PC-3 (cell line): ENCODE results near the gene VPS33A.

ENCODE experiments used
- CTCF ChIP-seq: fragments of 300-600 bp; sonication (generic); conservative IDR thresholded peaks from 2 replicates; pipeline ENCODE4 v1.5.1; 2017; ENCODE audit warnings: antibody characterized with exemption, low read depth, mild to moderate bottlenecking, low read length
- EZH2 ChIP-seq: fragments of 300-600 bp; sonication (generic); IDR thresholded peaks from one replicate; pipeline ENCODE4 v1.6.1; 2017; ENCODE audit warnings: antibody characterized with exemption, mild to moderate bottlenecking, low read length; ENCODE audit not compliant: unreplicated experiment

DNA sequence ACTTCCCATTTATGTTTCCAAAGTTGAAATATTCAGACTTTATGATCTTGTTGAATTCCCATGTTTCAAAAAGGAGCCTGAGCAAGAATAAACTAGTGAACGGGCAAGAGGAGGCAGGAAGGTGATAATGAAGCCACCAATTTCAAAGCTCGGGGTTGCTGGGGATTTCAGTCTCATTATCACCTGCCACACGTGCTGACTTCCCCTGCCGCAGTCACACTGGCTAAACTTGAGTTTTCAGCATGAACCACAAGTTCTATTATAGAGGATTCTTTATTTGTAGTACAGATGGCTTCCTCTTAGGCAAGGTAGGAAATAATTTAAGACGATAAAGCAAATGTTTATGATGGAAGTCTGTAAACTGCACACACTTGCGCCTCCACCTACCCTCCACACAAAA lies 22.3 kb downstream of the VPS33A start:
- no peak for TF ChIP-seq CTCF
- no peak for TF ChIP-seq EZH2
